ENCODE data around the gene SEMA5A. TPM values are rescaled to one million over a fixed set of nuclear protein-coding genes. Genes with fewer than 3 reads are reported as not detected.

SEMA5A gene
- total RNA-seq, 2 experiments from 2014 or later = not detected

GRCh38 chr5:9183992-9184391 is 361.9 kb downstream of the SEMA5A start:
- ATAC-seq (no peak), DNase-seq (no peak)
- Mint-ChIP-seq H3K4me1 (ENCODE audit: low read depth) (no peaks in the 10 kb centered on the region), H3K4me3 (no peak overlapping the region), H3K9me3 (peaks cover 4% of the 10 kb centered on the region), H3K36me3 (ENCODE audit: low read depth) (no peaks in the 10 kb centered on the region), H3K27me3 (peaks cover 1% of the 10 kb centered on the region), H3K27ac (no peak overlapping the region)
- CTCF ChIA-PET = no interaction called here
- POLR2A ChIA-PET = no interaction called here
- intact Hi-C loops (cut with micrococcal nuclease) = no loop called here
- no peak for TF ChIP-seq CTCF (IDR thresholded peaks at IDR 0.05)

DNA sequence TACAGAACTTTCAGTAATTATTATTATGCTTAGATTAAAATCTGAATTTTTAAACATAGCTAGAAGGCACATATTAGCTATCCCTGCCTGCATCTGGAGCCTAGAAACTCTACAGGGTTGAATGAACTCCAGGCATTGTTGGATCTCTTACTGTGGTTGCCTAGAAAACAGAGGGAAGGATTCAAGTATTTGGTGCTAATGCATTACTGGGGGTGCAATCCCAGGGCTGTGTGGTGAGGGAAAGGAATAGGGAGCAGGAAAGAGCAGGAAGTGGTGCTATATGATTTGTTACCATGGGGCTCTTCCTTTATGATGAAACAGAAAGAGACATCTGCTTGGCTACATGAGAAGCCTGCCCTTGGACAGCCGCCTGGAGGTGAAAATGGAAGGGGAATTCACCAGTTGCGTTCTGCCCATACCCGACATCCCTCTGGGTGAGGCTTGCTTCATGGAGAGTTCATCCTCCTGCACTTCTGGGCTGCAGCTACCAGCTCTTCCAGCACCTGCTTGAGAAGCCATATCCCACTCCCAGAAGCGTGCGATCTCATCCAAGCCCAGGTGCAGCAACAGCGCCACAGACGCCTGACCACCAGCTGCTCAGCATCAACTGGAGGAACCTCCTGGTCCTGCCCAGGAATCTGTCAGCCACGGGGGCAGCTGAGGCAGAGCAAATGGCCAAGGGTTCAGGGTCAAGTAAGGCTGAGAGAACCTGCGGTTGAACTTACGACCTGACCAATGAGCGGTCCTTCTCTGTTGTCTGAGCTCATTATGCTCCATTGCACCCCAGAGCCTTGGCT is 362.8 kb downstream of the SEMA5A start:
- Mint-ChIP-seq H3K4me3 (no peak overlapping the region), H3K27ac (no peak overlapping the region), H3K9me3 (peaks cover 4% of the 10 kb centered on the region), H3K27me3 (no peaks in the 10 kb centered on the region), H3K36me3 (ENCODE audit: low read depth) (no peaks in the 10 kb centered on the region), H3K4me1 (ENCODE audit: low read depth) (no peaks in the 10 kb centered on the region)
- ChIA-PET CTCF (no interaction called here), POLR2A (no interaction called here)
- no peak for DNase-seq
- no peak for ATAC-seq
- intact Hi-C loops (cut with micrococcal nuclease) = no loop called here
- TF ChIP-seq CTCF (IDR thresholded peaks at IDR 0.05) = no peak

- no peaks in the 10 kb centered on the region for H3K4me1 Mint-ChIP-seq (ENCODE audit: low read depth)
- no peak for TF ChIP-seq CTCF (IDR thresholded peaks at IDR 0.05)
- no peak overlapping the region for H3K27ac Mint-ChIP-seq
- ChIA-PET CTCF (no interaction called here), POLR2A (no interaction called here)
- H3K36me3 Mint-ChIP-seq (ENCODE audit: low read depth) = no peaks in the 10 kb centered on the region
- DNase-seq = no peak
- H3K9me3 Mint-ChIP-seq = peaks cover 10% of the 10 kb centered on the region
- H3K4me3 Mint-ChIP-seq = no peak overlapping the region
- no peaks in the 10 kb centered on the region for H3K27me3 Mint-ChIP-seq
- intact Hi-C loops (cut with micrococcal nuclease) = no loop called here
- no peak for ATAC-seq
These were observed 369.2 kb downstream of the SEMA5A start for GRCh38 chr5:9176641-9177040.

DNA sequence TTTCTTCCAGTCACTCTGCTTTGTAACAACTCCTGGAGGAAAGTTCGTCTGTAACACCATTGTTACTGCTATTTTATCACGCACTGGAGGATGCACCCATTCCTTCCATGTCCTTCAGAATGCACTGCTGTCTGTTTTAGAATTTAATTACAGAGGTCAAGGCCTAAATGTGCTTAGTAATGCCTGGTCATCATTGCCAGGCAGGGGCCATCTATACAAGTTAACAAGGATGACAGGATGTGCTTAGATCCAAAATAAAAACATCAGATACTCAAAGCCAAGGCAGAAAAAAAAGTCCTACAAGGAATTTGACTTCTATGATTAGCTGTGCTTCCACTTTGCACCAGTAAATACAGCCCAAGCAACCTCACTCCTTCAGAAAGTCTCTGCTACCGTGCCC is 371.4 kb downstream of the SEMA5A start:
- POLR2A ChIA-PET = no interaction called here
- Mint-ChIP-seq H3K4me3 (no peak overlapping the region), H3K4me1 (ENCODE audit: low read depth) (no peaks in the 10 kb centered on the region), H3K9me3 (peaks cover 10% of the 10 kb centered on the region), H3K36me3 (ENCODE audit: low read depth) (no peaks in the 10 kb centered on the region), H3K27ac (no peak overlapping the region), H3K27me3 (no peaks in the 10 kb centered on the region)
- no peak for DNase-seq
- intact Hi-C loops (cut with micrococcal nuclease) = no loop called here
- CTCF ChIA-PET = no interaction called here
- no peak for TF ChIP-seq CTCF (IDR thresholded peaks at IDR 0.05)
- no peak for ATAC-seq

GRCh38 chr5:9173281-9174048 is 372.4 kb downstream of the SEMA5A start:
- ChIA-PET CTCF (no interaction called here), POLR2A (no interaction called here)
- H3K4me3 Mint-ChIP-seq = no peak overlapping the region
- TF ChIP-seq CTCF (IDR thresholded peaks at IDR 0.05) = no peak
- intact Hi-C loops (cut with micrococcal nuclease) = no loop called here
- no peak overlapping the region for H3K27ac Mint-ChIP-seq
- DNase-seq (no peak), ATAC-seq (no peak)
- H3K4me1 Mint-ChIP-seq (ENCODE audit: low read depth) = no peaks in the 10 kb centered on the region
- H3K36me3 Mint-ChIP-seq (ENCODE audit: low read depth) = no peaks in the 10 kb centered on the region
- H3K27me3 Mint-ChIP-seq = no peaks in the 10 kb centered on the region
- H3K9me3 Mint-ChIP-seq = peaks cover 10% of the 10 kb centered on the region
